A673 (cell line): Measurements from ENCODE around the gene CDR2. TPM values are rescaled to one million over a fixed set of nuclear protein-coding genes. Genes with fewer than 3 reads are reported as not detected.

Experiments used
- BruUV-seq: library from RNA; stranded (reverse); fragments of 400-500 nt; replicated peaks from 2 replicates; lab custom pipeline; 2021; lab: Mats Ljungman, UMichigan
- CTCF ChIA-PET: fragments of 300-600 bp; sonication (Branson Sonifier 250); formaldehyde crosslinking; loops from one replicate; lab custom pipeline; 2022; ENCODE audit warnings: antibody characterized with exemption; lab: Charles Lee
- POLR2A ChIA-PET: fragments of 300-600 bp; sonication (Branson Sonifier 250); formaldehyde crosslinking; loops from one replicate; lab custom pipeline; 2022; ENCODE audit warnings: antibody characterized with exemption; ENCODE audit not compliant: low non-redundant PET; lab: Charles Lee
- DNase-seq: peaks from one replicate; pipeline ENCODE4 v3.0.0-alpha.2; 2015; ENCODE audit warnings: low spot score
- H3K27ac ChIP-seq: fragments of 200-600 bp; sonication (generic); 2 replicates; pipeline ENCODE4 v1.5.1; 2016; ENCODE audit warnings: mixed run types, low read depth, mild to moderate bottlenecking, mixed read lengths, antibody characterized with exemption, low read length; ENCODE audit not compliant: poor library complexity, severe bottlenecking
- H3K27me3 ChIP-seq: fragments of 200-600 bp; sonication (generic); replicated peaks from 2 replicates; pipeline ENCODE4 v1.6.1; 2017; ENCODE audit warnings: mixed run types, low read depth, mild to moderate bottlenecking, mixed read lengths, antibody characterized with exemption, low read length; ENCODE audit not compliant: insufficient read depth, poor library complexity
- H3K36me3 ChIP-seq: fragments of 200-600 bp; sonication (generic); 2 replicates; pipeline ENCODE4 v1.6.1; 2016; ENCODE audit warnings: mixed run types, mild to moderate bottlenecking, mixed read lengths, antibody characterized with exemption, low read length; ENCODE audit not compliant: insufficient read depth, poor library complexity, severe bottlenecking
- H3K4me1 ChIP-seq: fragments of 200-600 bp; sonication (generic); 2 replicates; pipeline ENCODE4 v1.6.1; 2017; ENCODE audit warnings: mixed run types, mild to moderate bottlenecking, mixed read lengths, antibody characterized with exemption, low read length; ENCODE audit not compliant: insufficient read depth, poor library complexity, severe bottlenecking
- H3K4me3 ChIP-seq: fragments of 200-600 bp; sonication (generic); 2 replicates; pipeline ENCODE4 v1.5.1; 2016; ENCODE audit warnings: low read depth, mixed run types, mild to moderate bottlenecking, mixed read lengths, low read length; ENCODE audit not compliant: poor library complexity, severe bottlenecking
- H3K9me3 ChIP-seq: fragments of 200-600 bp; sonication (generic); 2 replicates; pipeline ENCODE4 v1.6.1; 2016; ENCODE audit warnings: mixed run types, low read depth, mild to moderate bottlenecking, mixed read lengths, antibody characterized with exemption, low read length; ENCODE audit not compliant: poor library complexity, severe bottlenecking
- CTCF ChIP-seq: fragments of 300-800, 200-600 bp; sonication (generic); conservative IDR thresholded peaks from 2 replicates; pipeline ENCODE4 v1.5.1; 2017; ENCODE audit warnings: low read depth, mild to moderate bottlenecking, antibody characterized with exemption, low read length, moderate library complexity, mixed read lengths
- EZH2 ChIP-seq: fragments of 200-600 bp; sonication (generic); IDR thresholded peaks from 2 replicates; pipeline ENCODE4 v1.6.1; 2017; ENCODE audit warnings: borderline replicate concordance, low read depth, mild to moderate bottlenecking, mixed read lengths, antibody characterized with exemption, low read length; ENCODE audit not compliant: poor library complexity, severe bottlenecking
- intact Hi-C: fragments of 100-400 bp; cut with micrococcal nuclease; formaldehyde crosslinking; loops from one replicate; pipeline ENCODE4 v1.10.0; 2022; ENCODE audit not compliant: unreplicated experiment
- total RNA-seq: library from RNA; stranded (reverse); gene quantifications from 2 replicates; pipeline ENCODE4 v1.2.3, GENCODE V29; 2021

The CDR2 gene
- total RNA-seq, 1 experiment from 2014 or later = 40.5 TPM

- Histone ChIP-seq H3K9me3 (no peaks in the 10 kb centered on the region), H3K4me3 (no peak overlapping the region), H3K36me3 (peaks cover 51% of the 10 kb centered on the region), H3K4me1 (no peaks in the 10 kb centered on the region), H3K27ac (no peak overlapping the region), H3K27me3 (no peaks in the 10 kb centered on the region)
- no peak for TF ChIP-seq CTCF
- TF ChIP-seq EZH2 = no peak
- DNase-seq = no peak
- intact Hi-C loops = no loop called here
- no TSS peak for BruUV-seq
- POLR2A ChIA-PET = no interaction called here
- CTCF ChIA-PET = interaction anchor here (0.9 kb wide), 1 partner anchor 11 kb away, joined by 3 read pairs; no protein-coding TSS in a partner anchor
Measured at GRCh38 chr16:22311520-22311919, 62.9 kb downstream of the CDR2 start.

- BruUV-seq = no TSS peak
- DNase-seq = no peak
- ChIA-PET POLR2A (no interaction called here), CTCF (no interaction called here)
- H3K36me3 ChIP-seq = peaks cover 36% of the 10 kb centered on the region
- H3K27ac ChIP-seq = no peak overlapping the region
- no peaks in the 10 kb centered on the region for H3K27me3 ChIP-seq
- no peak overlapping the region for H3K4me3 ChIP-seq
- intact Hi-C loops = no loop called here
- no peaks in the 10 kb centered on the region for H3K4me1 ChIP-seq
- TF ChIP-seq CTCF (no peak), EZH2 (no peak)
- H3K9me3 ChIP-seq = no peaks in the 10 kb centered on the region
Measured at GRCh38 chr16:22308824-22309520, 65.4 kb downstream of the CDR2 start.

- no peak overlapping the region for H3K27ac ChIP-seq
- intact Hi-C loops = no loop called here
- TF ChIP-seq EZH2 (no peak), CTCF (no peak)
- H3K4me3 ChIP-seq = no peak overlapping the region
- no TSS peak for BruUV-seq
- ChIA-PET POLR2A (interaction anchor here (0.6 kb wide), 2 partner anchors 65 to 301 kb away, joined by 5 to 9 read pairs; no protein-coding TSS in a partner anchor), CTCF (no interaction called here)
- no peaks in the 10 kb centered on the region for H3K27me3 ChIP-seq
- DNase-seq = no peak
- peaks cover 31% of the 10 kb centered on the region for H3K36me3 ChIP-seq
- H3K4me1 ChIP-seq = no peaks in the 10 kb centered on the region
- no peaks in the 10 kb centered on the region for H3K9me3 ChIP-seq
Measured at GRCh38 chr16:22307838-22308237, 66.6 kb downstream of the CDR2 start.
